K562 (cell line): ENCODE data around the gene CBLC. TPM values are rescaled to one million over a fixed set of nuclear protein-coding genes. Genes with fewer than 3 reads are reported as not detected.

Experiments used
- ATAC-seq: fragments of 200-7000 bp; cut with Tn5 transposase; 3 replicates; pipeline ENCODE4 v1.9.1; 2020; ENCODE audit warnings: moderate library complexity
- BruUV-seq: library from RNA; stranded (reverse); fragments of 400-500 nt; replicated peaks from 2 replicates; lab custom pipeline; 2021; lab: Mats Ljungman, UMichigan
- CTCF ChIA-PET: fragments of 300-600 bp; formaldehyde crosslinking; extraction: SDS; loops from one replicate; lab custom pipeline; 2021; ENCODE audit warnings: low intra/inter-chr PET ratio; lab: Yijun Ruan, JAX
- POLR2A ChIA-PET: fragments of 300-600, 350-650 bp; sonication (Branson Sonifier 250); formaldehyde crosslinking; extraction: SDS; loops from one replicate; lab custom pipeline; 2021; ENCODE audit warnings: antibody characterized with exemption, inconsistent platforms; lab: Yijun Ruan, JAX
- DNase-seq, 4 experiments: peaks; one replicate each; pipeline versions ENCODE4 v3.0.0 to v3.0.0-alpha.2; 2011 to 2018; ENCODE audit warnings: low spot score in 3 of 4, mixed read lengths in 3 of 4; ENCODE audit errors: extremely low read depth in 1 of 4
- FAIRE-seq: peaks from 2 replicates; lab custom pipeline; 2011; peaks lifted over from hg19 to GRCh38; lab: Jason Lieb, UNC
- H2AFZ ChIP-seq: 2 replicates; pipeline ENCODE4 v1.6.0; 2011; ENCODE audit warnings: low read depth, low read length, control low read depth, inconsistent platforms
- H3K27ac ChIP-seq: fragments of 200-600 bp; 3 replicates; pipeline ENCODE4 v1.8.0; 2011; ENCODE audit warnings: low read depth, mild to moderate bottlenecking, control low read depth, inconsistent platforms, low read length, moderate library complexity, mixed read lengths; ENCODE audit errors: extremely low read depth
- H3K27me3 ChIP-seq, 2 experiments: fragments of 300-600 bp in 1 of 2; 2 replicates in 1 of 2; 3 replicates in 1 of 2; pipeline versions ENCODE4 v1.6.0 to v1.8.0; 2011; ENCODE audit warnings: inconsistent platforms in 2 of 2, low read length in 2 of 2, mild to moderate bottlenecking in 1 of 2, mixed read lengths in 1 of 2, moderate library complexity in 1 of 2; ENCODE audit not compliant: control insufficient read depth in 2 of 2, insufficient read depth in 2 of 2
- H3K36me3 ChIP-seq: fragments of 300-600 bp; 3 replicates; pipeline ENCODE4 v1.8.0; 2011; ENCODE audit warnings: mild to moderate bottlenecking, low read length, inconsistent platforms; ENCODE audit not compliant: control insufficient read depth, insufficient read depth
- H3K4me1 ChIP-seq, 2 experiments: fragments of 200-600 bp in 1 of 2; replicated peaks in 1 of 2; 2 replicates in 1 of 2; 3 replicates in 1 of 2; pipeline versions ENCODE4 v1.5.1 to v1.8.0; 2011; ENCODE audit warnings: inconsistent platforms in 2 of 2, low read length in 2 of 2, mild to moderate bottlenecking in 1 of 2, mixed read lengths in 1 of 2, moderate library complexity in 1 of 2; ENCODE audit not compliant: control insufficient read depth in 2 of 2, insufficient read depth in 2 of 2
- H3K4me2 ChIP-seq: 2 replicates; pipeline ENCODE4 v1.6.1; 2011; ENCODE audit warnings: low read length, control low read depth, inconsistent platforms, mixed read lengths; ENCODE audit not compliant: insufficient read depth
- H3K4me3 ChIP-seq: fragments of 200-600 bp; sonication (generic), shearing (Covaris generic); 2 replicates; pipeline ENCODE4 v1.5.1; 2016; ENCODE audit warnings: control low read depth, inconsistent platforms
- H3K79me2 ChIP-seq: fragments of 200-600 bp; 3 replicates; pipeline ENCODE4 v1.8.0; 2011; ENCODE audit warnings: low read length, inconsistent platforms; ENCODE audit not compliant: control insufficient read depth, insufficient read depth
- H3K9ac ChIP-seq, 2 experiments: 2 replicates each; pipeline versions ENCODE4 v1.6.0 to v1.6.1; 2011; ENCODE audit warnings: low read depth in 2 of 2, low read length in 2 of 2, control low read depth in 1 of 2, inconsistent platforms in 1 of 2, mild to moderate bottlenecking in 1 of 2, mixed read lengths in 1 of 2; ENCODE audit not compliant: insufficient read depth in 1 of 2
- H3K9me1 ChIP-seq: one replicate; pipeline ENCODE4 v1.6.0; 2011; ENCODE audit warnings: inconsistent platforms, mild to moderate bottlenecking, low read length, moderate library complexity; ENCODE audit not compliant: control insufficient read depth, insufficient read depth
- H3K9me3 ChIP-seq: replicated peaks from 2 replicates; pipeline ENCODE4 v1.5.1; 2011; ENCODE audit warnings: low read depth, low read length, inconsistent platforms; ENCODE audit not compliant: control insufficient read depth, insufficient read depth
- H4K20me1 ChIP-seq: replicated peaks from 2 replicates; pipeline ENCODE4 v1.6.1; 2011; ENCODE audit warnings: low read length, inconsistent platforms, mixed read lengths; ENCODE audit not compliant: control insufficient read depth, insufficient read depth
- GTF2F1 ChIP-seq: IDR thresholded peaks from 2 replicates; pipeline ENCODE4 v1.6.1; 2011; ENCODE audit warnings: low read depth, low read length, improper control_type of control experiment
- NEUROD1 ChIP-seq: fragments of 150-350 bp; IDR thresholded peaks from 2 replicates; pipeline ENCODE4 v1.6.1; 2014; ENCODE audit warnings: borderline replicate concordance, low read length, low read depth; ENCODE audit not compliant: partially characterized antibody
- TOE1 ChIP-seq, 2 experiments: fragments of 450-650 bp in 1 of 2; sonication (generic) in 1 of 2; formaldehyde crosslinking in 1 of 2; IDR thresholded peaks; 2 replicates each; pipeline versions ENCODE4 v1.7.1 to v1.8.0; 2016 to 2022; ENCODE audit warnings: borderline replicate concordance in 2 of 2, mild to moderate bottlenecking in 2 of 2, antibody characterized with exemption in 1 of 2, inconsistent platforms in 1 of 2, low read depth in 1 of 2, missing genetic modification reagents in 1 of 2, moderate library complexity in 1 of 2
- WGBS: fragments of 100-300 bp; shearing (Covaris generic); methylation state at CpG from one replicate; pipeline ENCODE4 v1.1.6; 2016; ENCODE audit warnings: low coverage, mixed read lengths; ENCODE audit not compliant: insufficient coverage; ENCODE audit errors: missing lambda C conversion rate; 5-methylcytosine and 5-hydroxymethylcytosine counted together
- in situ Hi-C: fragments of 300-500 bp; cut with MboI; formaldehyde crosslinking; loops from 4 replicates; pipeline ENCODE4 v1.15.0; 2018; ENCODE audit warnings: inconsistent platforms, mixed read lengths
- intact Hi-C: fragments of 100-400 bp; cut with micrococcal nuclease; formaldehyde crosslinking; loops from 2 replicates; pipeline ENCODE4 v1.14.2; 2022
- polyA plus RNA-seq, 8 experiments: library from polyadenylated mRNA; depleted of rRNA in 4 of 8; stranded (reverse) in 5 of 8; unstranded in 3 of 8; fragments of >200 nt; fragmentation: Nextera tagmentation in 2 of 8; fragmentation: Illumina TruSeq in 1 of 8; extraction: Ambion mirVana in 2 of 8; extraction: Trizol in 1 of 8; gene quantifications; 2 replicates each; pipeline versions ENCODE4 v1.2.1 to v1.2.3, GENCODE V29; 2011 to 2014; ENCODE audit warnings: inconsistent platforms in 1 of 8, missing spikeins in 1 of 8
- total RNA-seq, 7 experiments: library from RNA; depleted of rRNA in 6 of 7; stranded (reverse); fragments of >200 nt in 6 of 7; fragmentation: Illumina TruSeq in 2 of 7; extraction: Trizol in 2 of 7; gene quantifications; 2 replicates each; pipeline versions ENCODE4 v1.2.1 to v1.2.3, GENCODE V29; 2011 to 2021; ENCODE audit warnings: low replicate concordance in 1 of 7
- TF ChIP-seq, protein P1 (sequence below), 2 experiments: fragments of 450-650 bp in 1 of 2; sonication (generic) in 1 of 2; formaldehyde crosslinking; conservative IDR thresholded peaks; 2 replicates each; pipeline versions ENCODE4 v1.4.0 to v1.8.1; 2020 to 2022; ENCODE audit warnings: mild to moderate bottlenecking in 1 of 2, missing genetic modification reagents in 1 of 2
- TF ChIP-seq, protein P2 (sequence below): fragments of 450-650 bp; IDR thresholded peaks from 2 replicates; pipeline ENCODE4 v1.6.1; 2017; ENCODE audit warnings: antibody characterized with exemption
- TF ChIP-seq, protein P3 (sequence below): sonication (generic); IDR thresholded peaks from 2 replicates; pipeline ENCODE4 v1.6.1; 2016

Gene CBLC
- total and polyA plus RNA-seq, 9 of the 15 experiments (the other 6 are each of a cell fraction or from before 2014, with no cell fraction given), result 0.09 TPM; not detected in 8

DNA sequence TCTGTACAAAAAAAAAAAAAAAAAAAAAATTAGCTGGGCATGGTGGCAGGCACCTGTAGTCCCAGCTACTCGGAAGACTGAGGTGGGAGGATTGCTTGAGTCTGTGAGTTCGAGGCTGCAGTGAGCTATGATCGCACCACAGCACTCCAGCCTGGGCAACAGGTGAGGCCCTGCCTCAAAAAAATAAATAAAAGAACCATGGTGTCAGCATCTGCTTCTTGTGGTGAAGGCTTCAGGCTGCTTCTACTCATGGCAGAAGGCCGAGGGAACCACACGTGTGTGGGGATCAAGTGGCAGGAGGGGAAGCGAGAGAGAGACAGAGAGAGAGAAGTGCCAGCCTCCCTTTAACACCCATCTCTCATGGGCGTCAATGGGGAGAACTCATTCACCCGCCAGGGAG lies 15.7 kb upstream of the CBLC start:
- H3K4me1 ChIP-seq, result peaks cover 0 to 24% of the 10 kb centered on the region in 2 experiments; a peak in 2 of 5 replicates
- H2AFZ ChIP-seq, result no peak overlapping the region
- no TSS peak for BruUV-seq
- H3K4me3 ChIP-seq, result no peak overlapping the region
- no peak overlapping the region for H3K9ac ChIP-seq
- ATAC-seq (no peak), DNase-seq (no peak), FAIRE-seq (no peak)
- CTCF ChIA-PET, result no interaction called here
- no peaks in the 10 kb centered on the region for H3K9me1 ChIP-seq
- no peaks in the 10 kb centered on the region for H3K36me3 ChIP-seq
- H3K9me3 ChIP-seq, result no peaks in the 10 kb centered on the region
- H3K4me2 ChIP-seq, result no peak overlapping the region
- H4K20me1 ChIP-seq, result no peaks in the 10 kb centered on the region
- no peaks in the 10 kb centered on the region for H3K79me2 ChIP-seq
- POLR2A ChIA-PET, result interaction anchor here (0.6 kb wide), 2 partner anchors 10 to 107 kb away, joined by 3 read pairs; no protein-coding TSS in a partner anchor
- intact Hi-C loops, result no loop called here
- 70% methylated on average over 8 of the region's 8 CpGs for WGBS
- no peak overlapping the region for H3K27ac ChIP-seq
- H3K27me3 ChIP-seq, result no peaks in the 10 kb centered on the region
- in situ Hi-C loops, result no loop called here
- no peak for TF ChIP-seq GTF2F1
- TF ChIP-seq, protein P1, sequence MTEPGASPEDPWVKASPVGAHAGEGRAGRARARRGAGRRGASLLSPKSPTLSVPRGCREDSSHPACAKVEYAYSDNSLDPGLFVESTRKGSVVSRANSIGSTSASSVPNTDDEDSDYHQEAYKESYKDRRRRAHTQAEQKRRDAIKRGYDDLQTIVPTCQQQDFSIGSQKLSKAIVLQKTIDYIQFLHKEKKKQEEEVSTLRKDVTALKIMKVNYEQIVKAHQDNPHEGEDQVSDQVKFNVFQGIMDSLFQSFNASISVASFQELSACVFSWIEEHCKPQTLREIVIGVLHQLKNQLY (CRISPR knock-in tag; conservative IDR thresholded peaks at IDR 0.05), result no peak
- no peak for TF ChIP-seq TOE1 (IDR thresholded peaks at IDR 0.05; ENCODE audit: borderline replicate concordance)
- TF ChIP-seq TOE1 (CRISPR knock-in tag; IDR thresholded peaks at IDR 0.05; ENCODE audit: borderline replicate concordance, low read depth), result no peak
- TF ChIP-seq, protein P2, sequence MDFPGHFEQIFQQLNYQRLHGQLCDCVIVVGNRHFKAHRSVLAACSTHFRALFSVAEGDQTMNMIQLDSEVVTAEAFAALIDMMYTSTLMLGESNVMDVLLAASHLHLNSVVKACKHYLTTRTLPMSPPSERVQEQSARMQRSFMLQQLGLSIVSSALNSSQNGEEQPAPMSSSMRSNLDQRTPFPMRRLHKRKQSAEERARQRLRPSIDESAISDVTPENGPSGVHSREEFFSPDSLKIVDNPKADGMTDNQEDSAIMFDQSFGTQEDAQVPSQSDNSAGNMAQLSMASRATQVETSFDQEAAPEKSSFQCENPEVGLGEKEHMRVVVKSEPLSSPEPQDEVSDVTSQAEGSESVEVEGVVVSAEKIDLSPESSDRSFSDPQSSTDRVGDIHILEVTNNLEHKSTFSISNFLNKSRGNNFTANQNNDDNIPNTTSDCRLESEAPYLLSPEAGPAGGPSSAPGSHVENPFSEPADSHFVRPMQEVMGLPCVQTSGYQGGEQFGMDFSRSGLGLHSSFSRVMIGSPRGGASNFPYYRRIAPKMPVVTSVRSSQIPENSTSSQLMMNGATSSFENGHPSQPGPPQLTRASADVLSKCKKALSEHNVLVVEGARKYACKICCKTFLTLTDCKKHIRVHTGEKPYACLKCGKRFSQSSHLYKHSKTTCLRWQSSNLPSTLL, result no peak
- TF ChIP-seq, protein P3, sequence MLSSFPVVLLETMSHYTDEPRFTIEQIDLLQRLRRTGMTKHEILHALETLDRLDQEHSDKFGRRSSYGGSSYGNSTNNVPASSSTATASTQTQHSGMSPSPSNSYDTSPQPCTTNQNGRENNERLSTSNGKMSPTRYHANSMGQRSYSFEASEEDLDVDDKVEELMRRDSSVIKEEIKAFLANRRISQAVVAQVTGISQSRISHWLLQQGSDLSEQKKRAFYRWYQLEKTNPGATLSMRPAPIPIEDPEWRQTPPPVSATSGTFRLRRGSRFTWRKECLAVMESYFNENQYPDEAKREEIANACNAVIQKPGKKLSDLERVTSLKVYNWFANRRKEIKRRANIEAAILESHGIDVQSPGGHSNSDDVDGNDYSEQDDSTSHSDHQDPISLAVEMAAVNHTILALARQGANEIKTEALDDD, result no peak
- no peak for TF ChIP-seq NEUROD1
